H1 (cell line): ENCODE results near the gene SLC23A2. TPM values are rescaled to one million over a fixed set of nuclear protein-coding genes. Genes with fewer than 3 reads are reported as not detected.

Experiments used
- CTCF ChIA-PET: fragments of 300-600 bp; sonication (Branson Sonifier 250); formaldehyde crosslinking; loops from one replicate; lab custom pipeline; 2021; ENCODE audit not compliant: partially characterized antibody; lab: Charles Lee
- POLR2A ChIA-PET: fragments of 300-600 bp; sonication (Branson Sonifier 250); formaldehyde crosslinking; loops from one replicate; lab custom pipeline; 2021; ENCODE audit warnings: inconsistent platforms; ENCODE audit not compliant: partially characterized antibody; lab: Charles Lee
- DNase-seq, 2 experiments: peaks; one replicate each; pipeline versions ENCODE4 v3.0.0 to v3.0.0-alpha.2; 2010 to 2022; ENCODE audit warnings: low spot score in 2 of 2, low read depth in 1 of 2, mixed read lengths in 1 of 2
- FAIRE-seq: peaks from 2 replicates; lab custom pipeline; 2011; peaks lifted over from hg19 to GRCh38; lab: Jason Lieb, UNC
- H2AFZ ChIP-seq: 2 replicates; pipeline ENCODE4 v1.8.1; 2012; ENCODE audit warnings: low read length, inconsistent platforms
- H2AK5ac ChIP-seq: 2 replicates; pipeline ENCODE4 v1.6.1; 2013; ENCODE audit warnings: low read depth, low read length
- H2BK120ac ChIP-seq: replicated peaks from 2 replicates; pipeline ENCODE3; 2013; ENCODE audit warnings: low read depth, low read length, inconsistent platforms
- H2BK12ac ChIP-seq: 2 replicates; pipeline ENCODE4 v1.6.1; 2013; ENCODE audit warnings: low read depth, low read length
- H2BK15ac ChIP-seq: 2 replicates; pipeline ENCODE4 v1.6.1; 2013; ENCODE audit warnings: low read length
- H2BK20ac ChIP-seq: 2 replicates; pipeline ENCODE4 v1.6.1; 2013; ENCODE audit warnings: low read length
- H2BK5ac ChIP-seq: 2 replicates; pipeline ENCODE4 v1.6.1; 2013; ENCODE audit warnings: low read depth, low read length
- H3K14ac ChIP-seq: 2 replicates; pipeline ENCODE4 v1.6.1; 2013; ENCODE audit warnings: inconsistent platforms; ENCODE audit not compliant: insufficient read length
- H3K18ac ChIP-seq: 2 replicates; pipeline ENCODE4 v1.6.1; 2013; ENCODE audit warnings: low read length; ENCODE audit errors: extremely low read depth
- H3K23ac ChIP-seq: 2 replicates; pipeline ENCODE4 v1.6.1; 2013; ENCODE audit warnings: inconsistent platforms; ENCODE audit not compliant: insufficient read length
- H3K23me2 ChIP-seq: 2 replicates; pipeline ENCODE4 v1.6.1; 2013; ENCODE audit warnings: low read depth, low read length
- H3K27ac ChIP-seq: 2 replicates; pipeline ENCODE4 v1.6.1; 2011; ENCODE audit warnings: low read depth, low read length, inconsistent platforms
- H3K27me3 ChIP-seq, 4 experiments: replicated peaks in 1 of 4; 1 replicate in 1 of 4; 2 replicates in 3 of 4; pipeline versions ENCODE4 v1.6.1 to v1.8.1; 2011 to 2013; ENCODE audit warnings: low read length in 3 of 4, mild to moderate bottlenecking in 3 of 4, inconsistent platforms in 2 of 4, mixed read lengths in 2 of 4, moderate library complexity in 1 of 4; ENCODE audit not compliant: control insufficient read depth in 3 of 4, insufficient read depth in 3 of 4; ENCODE audit errors: extremely low read depth in 1 of 4
- H3K36me3 ChIP-seq, 4 experiments: 2 replicates each; pipeline versions ENCODE4 v1.6.1 to v1.8.1; 2011 to 2013; ENCODE audit warnings: mild to moderate bottlenecking in 4 of 4, low read length in 3 of 4, moderate library complexity in 2 of 4, control low read depth in 1 of 4, inconsistent platforms in 1 of 4; ENCODE audit not compliant: insufficient read depth in 4 of 4, control insufficient read depth in 2 of 4
- H3K4ac ChIP-seq: replicated peaks from 2 replicates; pipeline ENCODE3; 2013; ENCODE audit warnings: low read length, low read depth, mixed read lengths, inconsistent platforms; ENCODE audit not compliant: insufficient read length
- H3K4me1 ChIP-seq, 4 experiments: replicated peaks in 1 of 4; 1 replicate in 1 of 4; 2 replicates in 3 of 4; pipeline versions ENCODE4 v1.6.1 to v1.8.1; 2011 to 2013; ENCODE audit warnings: low read length in 3 of 4, inconsistent platforms in 2 of 4, mixed read lengths in 1 of 4; ENCODE audit not compliant: insufficient read depth in 4 of 4, control insufficient read depth in 3 of 4
- H3K4me2 ChIP-seq, 2 experiments: 2 replicates each; pipeline versions ENCODE4 v1.6.1 to v1.8.1; 2011 to 2013; ENCODE audit warnings: low read depth in 2 of 2, low read length in 2 of 2, control low read depth in 1 of 2, inconsistent platforms in 1 of 2, mild to moderate bottlenecking in 1 of 2; ENCODE audit not compliant: insufficient read depth in 1 of 2
- H3K4me3 ChIP-seq, 4 experiments: fragments of 200-600, 300-600 bp in 1 of 4; sonication (generic), shearing (Covaris generic), sonication (Bioruptor Twin) in 1 of 4; 2 replicates each; pipeline versions ENCODE4 v1.5.1 to v1.8.1; 2011 to 2016; ENCODE audit warnings: low read length in 4 of 4, low read depth in 3 of 4, control low read depth in 2 of 4, inconsistent platforms in 2 of 4, mild to moderate bottlenecking in 2 of 4, mixed read lengths in 1 of 4, moderate library complexity in 1 of 4; ENCODE audit not compliant: insufficient read depth in 2 of 4; ENCODE audit errors: extremely low read depth in 1 of 4
- H3K56ac ChIP-seq: replicated peaks from 2 replicates; pipeline ENCODE3; 2013; ENCODE audit warnings: low read depth, mild to moderate bottlenecking, mixed read lengths, low read length, inconsistent platforms; ENCODE audit not compliant: insufficient read length
- H3K79me1 ChIP-seq: 2 replicates; pipeline ENCODE4 v1.6.1; 2013; ENCODE audit warnings: low read depth, low read length, control low read depth
- H3K79me2 ChIP-seq, 2 experiments: 2 replicates each; pipeline versions ENCODE4 v1.6.1 to v1.8.1; 2012 to 2013; ENCODE audit warnings: low read length in 2 of 2, mild to moderate bottlenecking in 2 of 2, inconsistent platforms in 1 of 2; ENCODE audit not compliant: insufficient read depth in 2 of 2, control insufficient read depth in 1 of 2
- H3K9ac ChIP-seq, 4 experiments: replicated peaks in 1 of 4; 1 replicate in 1 of 4; 2 replicates in 3 of 4; pipeline versions ENCODE4 v1.6.1 to v1.8.1; 2011 to 2013; ENCODE audit warnings: low read depth in 3 of 4, low read length in 3 of 4, control low read depth in 2 of 4, mild to moderate bottlenecking in 2 of 4, moderate library complexity in 2 of 4, inconsistent platforms in 1 of 4; ENCODE audit errors: extremely low read depth in 1 of 4
- H3K9me3 ChIP-seq, 2 experiments: 2 replicates each; pipeline versions ENCODE4 v1.6.1 to v1.8.1; 2012 to 2013; ENCODE audit warnings: mild to moderate bottlenecking in 2 of 2, moderate library complexity in 2 of 2, control low read depth in 1 of 2, inconsistent platforms in 1 of 2, low read depth in 1 of 2, low read length in 1 of 2, mixed read lengths in 1 of 2; ENCODE audit not compliant: insufficient read depth in 2 of 2
- H4K20me1 ChIP-seq, 2 experiments: replicated peaks in 1 of 2; 2 replicates each; pipeline versions ENCODE3 to v1.8.1; 2011 to 2013; ENCODE audit warnings: inconsistent platforms in 2 of 2, low read length in 2 of 2, mild to moderate bottlenecking in 1 of 2; ENCODE audit not compliant: insufficient read depth in 2 of 2, control insufficient read depth in 1 of 2
- H4K5ac ChIP-seq: 2 replicates; pipeline ENCODE4 v1.6.1; 2013; ENCODE audit warnings: low read length, low read depth, mixed read lengths, inconsistent platforms; ENCODE audit not compliant: insufficient read length
- H4K8ac ChIP-seq: 2 replicates; pipeline ENCODE4 v1.8.0; 2013; ENCODE audit warnings: mild to moderate bottlenecking, moderate library complexity, low read length, inconsistent platforms; ENCODE audit not compliant: insufficient read depth; ENCODE audit errors: extremely low read depth
- H4K91ac ChIP-seq: replicated peaks from 2 replicates; pipeline ENCODE3; 2013; ENCODE audit warnings: low read length, mixed read lengths, inconsistent platforms; ENCODE audit not compliant: insufficient read length
- BRCA1 ChIP-seq: IDR thresholded peaks from 2 replicates; pipeline ENCODE4 v1.6.1; 2012; ENCODE audit warnings: low read depth, low read length, improper control_type of control experiment
- CBX5 ChIP-seq: fragments of 300-800, 300-1000 bp; sonication (generic); IDR thresholded peaks from 2 replicates; pipeline ENCODE4 v1.7.1; 2016; ENCODE audit warnings: antibody characterized with exemption, low read length, low read depth
- CHD1 ChIP-seq: IDR thresholded peaks from 2 replicates; pipeline ENCODE4 v1.6.1; 2012; ENCODE audit warnings: low read depth, low read length, improper control_type of control experiment
- FOSL1 ChIP-seq: IDR thresholded peaks from 2 replicates; pipeline ENCODE4 v1.6.1; 2011; ENCODE audit warnings: mild to moderate bottlenecking, low read depth, low read length, moderate library complexity; ENCODE audit not compliant: insufficient read depth
- POLR2A ChIP-seq, 2 experiments: IDR thresholded peaks; 1 replicate in 1 of 2; 2 replicates in 1 of 2; pipeline ENCODE4 v1.6.1; 2011; ENCODE audit warnings: low read depth in 2 of 2, low read length in 2 of 2, mild to moderate bottlenecking in 2 of 2; ENCODE audit errors: control extremely low read depth in 1 of 2
- POLR2AphosphoS5 ChIP-seq: IDR thresholded peaks from 2 replicates; pipeline ENCODE4 v1.6.1; 2011; ENCODE audit warnings: low read depth, low read length
- RFX5 ChIP-seq: IDR thresholded peaks from 2 replicates; pipeline ENCODE4 v1.6.1; 2011; ENCODE audit warnings: low read depth, low read length, improper control_type of control experiment, borderline replicate concordance
- SAP30 ChIP-seq: fragments of 300-600 bp; sonication (generic); IDR thresholded peaks from 2 replicates; pipeline ENCODE4 v1.7.1; 2012; ENCODE audit warnings: low read length, moderate library complexity, mild to moderate bottlenecking, inconsistent platforms; ENCODE audit not compliant: insufficient read depth, insufficient replicate concordance
- SIRT6 ChIP-seq: IDR thresholded peaks from one replicate; pipeline ENCODE4 v1.7.1; 2012; ENCODE audit warnings: low read length, inconsistent platforms
- SIX5 ChIP-seq: IDR thresholded peaks from 2 replicates; pipeline ENCODE4 v1.6.1; 2011; ENCODE audit warnings: mild to moderate bottlenecking, low read depth, low read length
- SP4 ChIP-seq: IDR thresholded peaks from 2 replicates; pipeline ENCODE4 v1.6.1; 2012; ENCODE audit warnings: low read length, inconsistent platforms
- TAF1 ChIP-seq: IDR thresholded peaks from 2 replicates; pipeline ENCODE4 v1.6.1; 2011; ENCODE audit warnings: mild to moderate bottlenecking, low read depth, low read length
- WGBS, 2 experiments: shearing (Covaris generic) in 1 of 2; methylation state at CpG; one replicate each; pipeline versions ENCODE4 v1.1.6 to v1.1.7; 2013 to 2015; ENCODE audit warnings: low lambda C conversion rate in 2 of 2, mixed read lengths in 2 of 2, inconsistent platforms in 1 of 2, low coverage in 1 of 2, missing lambda C conversion rate in 1 of 2; ENCODE audit not compliant: insufficient replicate concordance in 2 of 2, insufficient coverage in 1 of 2, insufficient read length in 1 of 2; ENCODE audit errors: extremely low coverage in 1 of 2, missing lambda C conversion rate in 1 of 2; 5-methylcytosine and 5-hydroxymethylcytosine counted together
- polyA plus RNA-seq, 7 experiments: library from polyadenylated mRNA; depleted of rRNA in 3 of 7; stranded (reverse) in 5 of 7; unstranded in 2 of 7; fragments of >200 nt in 5 of 7; fragments of 200-250 nt in 2 of 7; gene quantifications; 1 replicate in 5 of 7; 2 replicates in 1 of 7; 4 replicates in 1 of 7; pipeline versions ENCODE4 v1.2.1 to v1.2.3, GENCODE V29; 2011 to 2013; ENCODE audit warnings: missing spikeins in 2 of 7, mixed read lengths in 2 of 7
- total RNA-seq: library from RNA; stranded (reverse); fragmentation: NEBNext Ultra II Directional; extraction: Animal tissue kit (Norgen Biotek cat#: 25700); gene quantifications from 2 replicates; pipeline ENCODE4 v1.2.1, GENCODE V29; 2021
- TF ChIP-seq, protein P1 (sequence below), 3 experiments: IDR thresholded peaks; 1 replicate in 2 of 3; 2 replicates in 1 of 3; pipeline versions ENCODE4 v1.5.1 to v1.6.1; 2011; ENCODE audit warnings: low read length in 3 of 3, mild to moderate bottlenecking in 3 of 3, inconsistent platforms in 2 of 3, low read depth in 1 of 3, moderate library complexity in 1 of 3; ENCODE audit not compliant: insufficient read depth in 1 of 3; ENCODE audit errors: control extremely low read depth in 1 of 3

Gene SLC23A2
- total and polyA plus RNA-seq, 2 of the 8 experiments (the other 6 are each of a cell fraction or from before 2014, with no cell fraction given): 17.0 to 18.6 TPM

GRCh38 chr20:4889446-4889845, 111.9 kb downstream of the SLC23A2 start:
- Histone ChIP-seq H2BK15ac (no peak overlapping the region), H3K4ac (no peak overlapping the region), H3K23me2 (no peaks in the 10 kb centered on the region; the same call in 1 of the 2 replicates), H2BK120ac (no peak overlapping the region), H2BK12ac (no peak overlapping the region), H3K4me1 (no peaks in the 10 kb centered on the region; a peak in 1 of 7 replicates), H3K56ac (no peak overlapping the region), H3K14ac (no peak overlapping the region), H3K27ac (no peak overlapping the region), H2AK5ac (no peak overlapping the region), H3K4me3 (no peak overlapping the region), H3K36me3 (no peaks in the 10 kb centered on the region; a peak in 1 of 8 replicates), H3K9ac (no peak overlapping the region), H3K79me1 (peaks cover 2% of the 10 kb centered on the region; the same call in 1 of the 2 replicates), H4K91ac (no peak overlapping the region), H3K9me3 (no peaks in the 10 kb centered on the region), H4K20me1 (no peaks in the 10 kb centered on the region), H3K27me3 (no peaks in the 10 kb centered on the region), H3K23ac (no peak overlapping the region), H4K5ac (no peak overlapping the region), H2BK20ac (no peak overlapping the region), H2AFZ (no peak overlapping the region), H3K79me2 (no peaks in the 10 kb centered on the region), H2BK5ac (no peak overlapping the region), H3K18ac (no peak overlapping the region), H3K4me2 (no peak overlapping the region), H4K8ac (no peak overlapping the region)
- whole genome bisulfite sequencing, 2 experiments: 95% methylated on average over 7 of the region's 7 CpGs; no CpG with 5 or more reads in 1 of the 2 experiments
- CTCF ChIA-PET: interaction anchor here (0.6 kb wide), 1 partner anchor 30 kb away, joined by 3 read pairs; no protein-coding TSS in a partner anchor
- DNase-seq: no peak
- POLR2A ChIA-PET: no interaction called here
- no peak for FAIRE-seq
- TF ChIP-seq POLR2AphosphoS5: no peak
- no peak for TF ChIP-seq CBX5
- no peak for TF ChIP-seq SP4
- no peak for TF ChIP-seq TAF1
- no peak for TF ChIP-seq BRCA1
- TF ChIP-seq SIX5: no peak
- no peak for TF ChIP-seq POLR2A (IDR thresholded peaks at IDR 0.05; ENCODE audit: control extremely low read depth in 1 of 2, low read depth in 2 of 2, low read length in 2 of 2)
- no peak for TF ChIP-seq RFX5
- TF ChIP-seq, protein P1, sequence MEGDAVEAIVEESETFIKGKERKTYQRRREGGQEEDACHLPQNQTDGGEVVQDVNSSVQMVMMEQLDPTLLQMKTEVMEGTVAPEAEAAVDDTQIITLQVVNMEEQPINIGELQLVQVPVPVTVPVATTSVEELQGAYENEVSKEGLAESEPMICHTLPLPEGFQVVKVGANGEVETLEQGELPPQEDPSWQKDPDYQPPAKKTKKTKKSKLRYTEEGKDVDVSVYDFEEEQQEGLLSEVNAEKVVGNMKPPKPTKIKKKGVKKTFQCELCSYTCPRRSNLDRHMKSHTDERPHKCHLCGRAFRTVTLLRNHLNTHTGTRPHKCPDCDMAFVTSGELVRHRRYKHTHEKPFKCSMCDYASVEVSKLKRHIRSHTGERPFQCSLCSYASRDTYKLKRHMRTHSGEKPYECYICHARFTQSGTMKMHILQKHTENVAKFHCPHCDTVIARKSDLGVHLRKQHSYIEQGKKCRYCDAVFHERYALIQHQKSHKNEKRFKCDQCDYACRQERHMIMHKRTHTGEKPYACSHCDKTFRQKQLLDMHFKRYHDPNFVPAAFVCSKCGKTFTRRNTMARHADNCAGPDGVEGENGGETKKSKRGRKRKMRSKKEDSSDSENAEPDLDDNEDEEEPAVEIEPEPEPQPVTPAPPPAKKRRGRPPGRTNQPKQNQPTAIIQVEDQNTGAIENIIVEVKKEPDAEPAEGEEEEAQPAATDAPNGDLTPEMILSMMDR (IDR thresholded peaks at IDR 0.05; ENCODE audit: control extremely low read depth in 1 of 3, insufficient read depth in 1 of 3, low read depth in 1 of 3, low read length in 3 of 3): no peak
- TF ChIP-seq SAP30: no peak
- no peak for TF ChIP-seq FOSL1
- TF ChIP-seq SIRT6: no peak
- no peak for TF ChIP-seq CHD1
